ENCODE measurements around the gene WNT9B. TPM values are rescaled to one million over a fixed set of nuclear protein-coding genes. Genes with fewer than 3 reads are reported as not detected.

WNT9B gene
- total and polyA plus RNA-seq, 2 of the 13 experiments (the other 11 are each of a cell fraction or from before 2014, with no cell fraction given): not detected

DNA sequence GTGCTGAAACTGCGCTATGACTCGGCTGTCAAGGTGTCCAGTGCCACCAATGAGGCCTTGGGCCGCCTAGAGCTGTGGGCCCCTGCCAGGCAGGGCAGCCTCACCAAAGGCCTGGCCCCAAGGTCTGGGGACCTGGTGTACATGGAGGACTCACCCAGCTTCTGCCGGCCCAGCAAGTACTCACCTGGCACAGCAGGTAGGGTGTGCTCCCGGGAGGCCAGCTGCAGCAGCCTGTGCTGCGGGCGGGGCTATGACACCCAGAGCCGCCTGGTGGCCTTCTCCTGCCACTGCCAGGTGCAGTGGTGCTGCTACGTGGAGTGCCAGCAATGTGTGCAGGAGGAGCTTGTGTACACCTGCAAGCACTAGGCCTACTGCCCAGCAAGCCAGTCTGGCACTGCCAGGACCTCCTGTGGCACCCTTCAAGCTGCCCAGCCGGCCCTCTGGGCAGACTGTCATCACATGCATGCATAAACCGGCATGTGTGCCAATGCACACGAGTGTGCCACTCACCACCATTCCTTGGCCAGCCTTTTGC is 25.0 kb downstream of the WNT9B start (continued):
- TF ChIP-seq, protein P1, sequence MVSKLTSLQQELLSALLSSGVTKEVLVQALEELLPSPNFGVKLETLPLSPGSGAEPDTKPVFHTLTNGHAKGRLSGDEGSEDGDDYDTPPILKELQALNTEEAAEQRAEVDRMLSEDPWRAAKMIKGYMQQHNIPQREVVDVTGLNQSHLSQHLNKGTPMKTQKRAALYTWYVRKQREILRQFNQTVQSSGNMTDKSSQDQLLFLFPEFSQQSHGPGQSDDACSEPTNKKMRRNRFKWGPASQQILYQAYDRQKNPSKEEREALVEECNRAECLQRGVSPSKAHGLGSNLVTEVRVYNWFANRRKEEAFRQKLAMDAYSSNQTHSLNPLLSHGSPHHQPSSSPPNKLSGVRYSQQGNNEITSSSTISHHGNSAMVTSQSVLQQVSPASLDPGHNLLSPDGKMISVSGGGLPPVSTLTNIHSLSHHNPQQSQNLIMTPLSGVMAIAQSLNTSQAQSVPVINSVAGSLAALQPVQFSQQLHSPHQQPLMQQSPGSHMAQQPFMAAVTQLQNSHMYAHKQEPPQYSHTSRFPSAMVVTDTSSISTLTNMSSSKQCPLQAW (CRISPR knock-in tag; IDR thresholded peaks at IDR 0.05): 0 out of 2 replicates have a peak, but pooled peaks have one; percentile 39
- TF ChIP-seq XRCC5 (optimal IDR thresholded peaks at IDR 0.05; ENCODE audit: low read length) (peak; percentile 83), ZNF101 (CRISPR knock-in tag; IDR thresholded peaks at IDR 0.05; ENCODE audit: borderline replicate concordance, low read depth) (no peak), LCORL (IDR thresholded peaks at IDR 0.05) (no peak), LCORL (CRISPR knock-in tag; IDR thresholded peaks at IDR 0.05) (0 out of 2 replicates have a peak, but pooled peaks have one; percentile 27), NR2F6 (IDR thresholded peaks at IDR 0.05) (no peak), NR2F6 (CRISPR knock-in tag; IDR thresholded peaks at IDR 0.05) (peak; percentile 27; the same call in 1 of the 2 replicates), DNMT1 (CRISPR knock-in tag; IDR thresholded peaks at IDR 0.05) (peak; percentile 29; the same call in 1 of the 2 replicates), IRF2 (CRISPR knock-in tag; IDR thresholded peaks at IDR 0.05) (0 out of 2 replicates have a peak, but pooled peaks have one; percentile 58), CEBPB (IDR thresholded peaks at IDR 0.05; ENCODE audit: borderline replicate concordance, low read depth, low read length) (no peak), MTF1 (CRISPR knock-in tag; IDR thresholded peaks at IDR 0.05) (no peak), ZNF570 (CRISPR knock-in tag; IDR thresholded peaks at IDR 0.05; ENCODE audit: borderline replicate concordance) (no peak), FOXO1 (CRISPR knock-in tag; IDR thresholded peaks at IDR 0.05) (no peak), NCOA5 (CRISPR knock-in tag; IDR thresholded peaks at IDR 0.05) (no peak), ZFP90 (CRISPR knock-in tag; IDR thresholded peaks at IDR 0.05; ENCODE audit: borderline replicate concordance) (no peak), PCBP1 (IDR thresholded peaks at IDR 0.05; ENCODE audit: borderline replicate concordance, low read depth, low read length) (peak; percentile 66; the same call in 1 of the 2 replicates)
- TF ChIP-seq, protein P2, sequence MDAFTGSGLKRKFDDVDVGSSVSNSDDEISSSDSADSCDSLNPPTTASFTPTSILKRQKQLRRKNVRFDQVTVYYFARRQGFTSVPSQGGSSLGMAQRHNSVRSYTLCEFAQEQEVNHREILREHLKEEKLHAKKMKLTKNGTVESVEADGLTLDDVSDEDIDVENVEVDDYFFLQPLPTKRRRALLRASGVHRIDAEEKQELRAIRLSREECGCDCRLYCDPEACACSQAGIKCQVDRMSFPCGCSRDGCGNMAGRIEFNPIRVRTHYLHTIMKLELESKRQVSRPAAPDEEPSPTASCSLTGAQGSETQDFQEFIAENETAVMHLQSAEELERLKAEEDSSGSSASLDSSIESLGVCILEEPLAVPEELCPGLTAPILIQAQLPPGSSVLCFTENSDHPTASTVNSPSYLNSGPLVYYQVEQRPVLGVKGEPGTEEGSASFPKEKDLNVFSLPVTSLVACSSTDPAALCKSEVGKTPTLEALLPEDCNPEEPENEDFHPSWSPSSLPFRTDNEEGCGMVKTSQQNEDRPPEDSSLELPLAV (CRISPR knock-in tag; conservative IDR thresholded peaks at IDR 0.05; ENCODE audit: low read depth): no peak
- TF ChIP-seq, protein P3, sequence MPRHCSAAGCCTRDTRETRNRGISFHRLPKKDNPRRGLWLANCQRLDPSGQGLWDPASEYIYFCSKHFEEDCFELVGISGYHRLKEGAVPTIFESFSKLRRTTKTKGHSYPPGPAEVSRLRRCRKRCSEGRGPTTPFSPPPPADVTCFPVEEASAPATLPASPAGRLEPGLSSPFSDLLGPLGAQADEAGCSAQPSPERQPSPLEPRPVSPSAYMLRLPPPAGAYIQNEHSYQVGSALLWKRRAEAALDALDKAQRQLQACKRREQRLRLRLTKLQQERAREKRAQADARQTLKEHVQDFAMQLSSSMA (CRISPR knock-in tag; IDR thresholded peaks at IDR 0.05): peak; percentile 82; the same call in 1 of the 2 replicates
- TF ChIP-seq, protein P4, sequence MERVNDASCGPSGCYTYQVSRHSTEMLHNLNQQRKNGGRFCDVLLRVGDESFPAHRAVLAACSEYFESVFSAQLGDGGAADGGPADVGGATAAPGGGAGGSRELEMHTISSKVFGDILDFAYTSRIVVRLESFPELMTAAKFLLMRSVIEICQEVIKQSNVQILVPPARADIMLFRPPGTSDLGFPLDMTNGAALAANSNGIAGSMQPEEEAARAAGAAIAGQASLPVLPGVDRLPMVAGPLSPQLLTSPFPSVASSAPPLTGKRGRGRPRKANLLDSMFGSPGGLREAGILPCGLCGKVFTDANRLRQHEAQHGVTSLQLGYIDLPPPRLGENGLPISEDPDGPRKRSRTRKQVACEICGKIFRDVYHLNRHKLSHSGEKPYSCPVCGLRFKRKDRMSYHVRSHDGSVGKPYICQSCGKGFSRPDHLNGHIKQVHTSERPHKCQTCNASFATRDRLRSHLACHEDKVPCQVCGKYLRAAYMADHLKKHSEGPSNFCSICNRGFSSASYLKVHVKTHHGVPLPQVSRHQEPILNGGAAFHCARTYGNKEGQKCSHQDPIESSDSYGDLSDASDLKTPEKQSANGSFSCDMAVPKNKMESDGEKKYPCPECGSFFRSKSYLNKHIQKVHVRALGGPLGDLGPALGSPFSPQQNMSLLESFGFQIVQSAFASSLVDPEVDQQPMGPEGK (CRISPR knock-in tag; IDR thresholded peaks at IDR 0.05): peak; percentile 79
- TF ChIP-seq, protein P5, sequence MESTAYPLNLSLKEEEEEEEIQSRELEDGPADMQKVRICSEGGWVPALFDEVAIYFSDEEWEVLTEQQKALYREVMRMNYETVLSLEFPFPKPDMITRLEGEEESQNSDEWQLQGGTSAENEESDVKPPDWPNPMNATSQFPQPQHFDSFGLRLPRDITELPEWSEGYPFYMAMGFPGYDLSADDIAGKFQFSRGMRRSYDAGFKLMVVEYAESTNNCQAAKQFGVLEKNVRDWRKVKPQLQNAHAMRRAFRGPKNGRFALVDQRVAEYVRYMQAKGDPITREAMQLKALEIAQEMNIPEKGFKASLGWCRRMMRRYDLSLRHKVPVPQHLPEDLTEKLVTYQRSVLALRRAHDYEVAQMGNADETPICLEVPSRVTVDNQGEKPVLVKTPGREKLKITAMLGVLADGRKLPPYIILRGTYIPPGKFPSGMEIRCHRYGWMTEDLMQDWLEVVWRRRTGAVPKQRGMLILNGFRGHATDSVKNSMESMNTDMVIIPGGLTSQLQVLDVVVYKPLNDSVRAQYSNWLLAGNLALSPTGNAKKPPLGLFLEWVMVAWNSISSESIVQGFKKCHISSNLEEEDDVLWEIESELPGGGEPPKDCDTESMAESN (CRISPR knock-in tag; conservative IDR thresholded peaks at IDR 0.05): no peak
- TF ChIP-seq, protein P6, sequence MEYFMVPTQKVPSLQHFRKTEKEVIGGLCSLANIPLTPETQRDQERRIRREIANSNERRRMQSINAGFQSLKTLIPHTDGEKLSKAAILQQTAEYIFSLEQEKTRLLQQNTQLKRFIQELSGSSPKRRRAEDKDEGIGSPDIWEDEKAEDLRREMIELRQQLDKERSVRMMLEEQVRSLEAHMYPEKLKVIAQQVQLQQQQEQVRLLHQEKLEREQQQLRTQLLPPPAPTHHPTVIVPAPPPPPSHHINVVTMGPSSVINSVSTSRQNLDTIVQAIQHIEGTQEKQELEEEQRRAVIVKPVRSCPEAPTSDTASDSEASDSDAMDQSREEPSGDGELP (IDR thresholded peaks at IDR 0.05; ENCODE audit: borderline replicate concordance, low read depth): peak; percentile 65; the same call in 1 of the 2 replicates
- TF ChIP-seq, protein P7, sequence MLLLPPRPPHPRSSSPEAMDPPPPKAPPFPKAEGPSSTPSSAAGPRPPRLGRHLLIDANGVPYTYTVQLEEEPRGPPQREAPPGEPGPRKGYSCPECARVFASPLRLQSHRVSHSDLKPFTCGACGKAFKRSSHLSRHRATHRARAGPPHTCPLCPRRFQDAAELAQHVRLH (CRISPR knock-in tag; IDR thresholded peaks at IDR 0.05; ENCODE audit: borderline replicate concordance, low read depth): 0 out of 2 replicates have a peak, but pooled peaks have one; percentile 67
